ENCODE data around the gene RARRES2.

Gene RARRES2

DNA sequence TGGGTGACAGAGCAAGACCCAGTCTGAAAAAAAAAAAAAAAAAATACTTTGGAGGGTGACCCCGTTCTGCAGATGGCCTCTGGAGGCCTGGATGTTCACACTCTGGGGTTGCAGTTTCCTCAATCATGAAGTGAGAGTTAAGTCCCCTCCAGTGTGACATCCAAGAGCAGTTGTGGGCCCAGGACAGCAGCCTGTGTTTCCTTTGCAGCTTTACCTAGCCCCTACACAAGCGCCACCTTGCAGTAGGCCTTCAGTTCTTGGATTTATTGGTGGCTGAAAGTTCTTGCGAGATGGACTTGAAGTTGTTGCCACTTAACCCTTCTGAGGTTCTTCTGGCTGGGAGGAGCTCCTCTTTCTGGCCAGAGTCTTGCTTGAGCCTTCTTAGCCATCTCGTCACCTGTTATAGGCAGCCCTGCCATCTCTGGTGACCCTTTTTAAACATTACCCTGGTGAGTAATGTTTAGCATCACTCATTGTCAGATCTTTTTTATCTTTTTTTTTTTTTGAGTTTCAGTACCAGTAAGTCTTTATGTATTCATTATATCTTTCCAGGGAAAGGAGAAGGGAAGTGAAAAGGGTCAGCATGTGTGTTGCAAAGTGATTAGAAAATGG, 14.7 kb downstream of the RARRES2 start:
- Histone ChIP-seq H3K4me3 (ENCODE audit: insufficient read depth, low read length, poor library complexity, severe bottlenecking) (no peak overlapping the region), H3K27ac (ENCODE audit: low read depth, low read length) (no peak overlapping the region), H3F3A (ENCODE audit: insufficient read depth) (no peaks in the 10 kb centered on the region), H3K27me3 (ENCODE audit: low read length) (no peaks in the 10 kb centered on the region), H3K9ac (ENCODE audit: low read length) (no peak overlapping the region), H4K20me1 (ENCODE audit: low read depth, low read length) (no peaks in the 10 kb centered on the region), H3K79me2 (ENCODE audit: insufficient read depth, low read length) (no peaks in the 10 kb centered on the region), H3K36me3 (ENCODE audit: low read length) (no peaks in the 10 kb centered on the region), H3K9me3 (ENCODE audit: insufficient read depth, low read length) (no peaks in the 10 kb centered on the region), H3K4me2 (ENCODE audit: low read depth, low read length, poor library complexity, severe bottlenecking) (no peak overlapping the region), H2AFZ (ENCODE audit: low read depth, low read length, severe bottlenecking) (no peak overlapping the region), H3K9me2 (replicated peaks; ENCODE audit: insufficient read depth, low read length) (no peaks in the 10 kb centered on the region)
- TF ChIP-seq CTCF (IDR thresholded peaks at IDR 0.05; ENCODE audit: insufficient read depth, low read length, poor library complexity, severe bottlenecking) (no peak), EZH2phosphoT487 (conservative IDR thresholded peaks at IDR 0.05; ENCODE audit: low read length) (no peak)

GRCh38 chr7:150325901-150326300, 15.5 kb downstream of the RARRES2 start:
- H2AFZ ChIP-seq (ENCODE audit: low read depth, low read length, severe bottlenecking), result no peak overlapping the region
- H3K4me3 ChIP-seq (ENCODE audit: insufficient read depth, low read length, poor library complexity, severe bottlenecking), result no peak overlapping the region
- H3F3A ChIP-seq (ENCODE audit: insufficient read depth), result no peaks in the 10 kb centered on the region
- TF ChIP-seq EZH2phosphoT487 (conservative IDR thresholded peaks at IDR 0.05; ENCODE audit: low read length), result no peak
- no peak for TF ChIP-seq CTCF (IDR thresholded peaks at IDR 0.05; ENCODE audit: insufficient read depth, low read length, poor library complexity, severe bottlenecking)
- H4K20me1 ChIP-seq (ENCODE audit: low read depth, low read length), result no peaks in the 10 kb centered on the region
- H3K27ac ChIP-seq (ENCODE audit: low read depth, low read length), result no peak overlapping the region
- H3K9me2 ChIP-seq (replicated peaks; ENCODE audit: insufficient read depth, low read length), result no peaks in the 10 kb centered on the region
- H3K9me3 ChIP-seq (ENCODE audit: insufficient read depth, low read length), result no peaks in the 10 kb centered on the region
- no peaks in the 10 kb centered on the region for H3K27me3 ChIP-seq (ENCODE audit: low read length)
- no peak overlapping the region for H3K9ac ChIP-seq (ENCODE audit: low read length)
- no peaks in the 10 kb centered on the region for H3K79me2 ChIP-seq (ENCODE audit: insufficient read depth, low read length)
- H3K36me3 ChIP-seq (ENCODE audit: low read length), result no peaks in the 10 kb centered on the region
- no peak overlapping the region for H3K4me2 ChIP-seq (ENCODE audit: low read depth, low read length, poor library complexity, severe bottlenecking)

GRCh38 chr7:150325110-150325611, 16.3 kb downstream of the RARRES2 start:
- Histone ChIP-seq H2AFZ (ENCODE audit: low read depth, low read length, severe bottlenecking) (no peak overlapping the region), H3K4me3 (ENCODE audit: insufficient read depth, low read length, poor library complexity, severe bottlenecking) (no peak overlapping the region), H4K20me1 (ENCODE audit: low read depth, low read length) (no peaks in the 10 kb centered on the region), H3K27ac (ENCODE audit: low read depth, low read length) (no peak overlapping the region), H3K79me2 (ENCODE audit: insufficient read depth, low read length) (no peaks in the 10 kb centered on the region), H3K36me3 (ENCODE audit: low read length) (no peaks in the 10 kb centered on the region), H3K9ac (ENCODE audit: low read length) (no peak overlapping the region), H3K4me2 (ENCODE audit: low read depth, low read length, poor library complexity, severe bottlenecking) (no peak overlapping the region), H3K27me3 (ENCODE audit: low read length) (no peaks in the 10 kb centered on the region), H3K9me3 (ENCODE audit: insufficient read depth, low read length) (no peaks in the 10 kb centered on the region), H3F3A (ENCODE audit: insufficient read depth) (no peaks in the 10 kb centered on the region), H3K9me2 (replicated peaks; ENCODE audit: insufficient read depth, low read length) (no peaks in the 10 kb centered on the region)
- TF ChIP-seq EZH2phosphoT487 (conservative IDR thresholded peaks at IDR 0.05; ENCODE audit: low read length), result no peak
- no peak for TF ChIP-seq CTCF (IDR thresholded peaks at IDR 0.05; ENCODE audit: insufficient read depth, low read length, poor library complexity, severe bottlenecking)

Data from SU-DHL-6 (cell line).